Activated CD4-positive, alpha-beta T cell treated with anti-CD3 and anti-CD28 coated beads, Interleukin-2, amount 10 ng/mL, durations not matched to agents 7 days and 5 days (primary cell): Measurements from ENCODE around the gene LRP2BP. TPM values are rescaled to one million over a fixed set of nuclear protein-coding genes. Genes with fewer than 3 reads are reported as not detected.

Experiments
- CTCF ChIA-PET: fragments of 350-600 bp; sonication (Branson Sonifier 250); formaldehyde crosslinking; loops from one replicate; lab custom pipeline; 2021; ENCODE audit warnings: antibody characterized with exemption; lab: Charles Lee
- POLR2A ChIA-PET: fragments of 350-600 bp; sonication (Branson Sonifier 250); formaldehyde crosslinking; loops from one replicate; lab custom pipeline; 2021; ENCODE audit warnings: antibody characterized with exemption; lab: Charles Lee
- DNase-seq: peaks from one replicate; pipeline ENCODE4 v3.0.0-alpha.2; 2020
- H3K27ac Mint-ChIP-seq: one replicate; pipeline ENCODE4 v1.8.0; 2021; ENCODE audit warnings: mild to moderate bottlenecking, moderate library complexity, mixed read lengths
- H3K27me3 Mint-ChIP-seq: one replicate; pipeline ENCODE4 v1.8.0; 2021; ENCODE audit warnings: mixed read lengths
- H3K36me3 Mint-ChIP-seq: one replicate; pipeline ENCODE4 v1.8.0; 2021; ENCODE audit warnings: low read depth, mixed read lengths
- H3K4me1 Mint-ChIP-seq: one replicate; pipeline ENCODE4 v1.8.0; 2021; ENCODE audit warnings: mixed read lengths
- H3K4me3 Mint-ChIP-seq: one replicate; pipeline ENCODE4 v1.8.0; 2021; ENCODE audit warnings: mild to moderate bottlenecking, moderate library complexity, mixed read lengths
- H3K9me3 Mint-ChIP-seq: one replicate; pipeline ENCODE4 v1.8.0; 2021; ENCODE audit warnings: mixed read lengths
- total RNA-seq, 2 experiments: library from RNA; stranded (reverse); gene quantifications; one replicate each; pipeline ENCODE4 v1.2.3, GENCODE V29; 2021

LRP2BP gene
- total RNA-seq, 2 experiments from 2014 or later = 0.73 to 0.79 TPM

DNA sequence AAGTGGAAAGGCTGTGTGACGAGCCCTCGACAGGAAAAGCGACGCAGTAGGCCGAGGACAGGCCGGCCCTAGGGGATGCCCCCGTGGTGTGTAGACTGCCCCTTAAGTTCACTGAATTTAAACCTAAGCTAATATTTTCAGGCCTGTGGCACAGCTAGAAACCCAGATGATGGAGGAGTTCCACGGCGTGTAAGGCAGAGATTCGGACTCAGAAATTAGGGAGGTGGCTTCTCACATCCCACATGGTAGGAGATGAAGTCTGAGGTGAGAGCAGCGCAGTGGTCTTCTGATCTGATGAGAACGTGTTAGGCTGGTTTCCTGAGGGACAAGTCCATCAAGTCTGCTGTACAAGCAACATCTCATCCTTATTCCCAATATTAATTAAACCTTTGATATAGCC lies 7.8 kb downstream of the LRP2BP start:
- Mint-ChIP-seq H3K27ac (no peak overlapping the region), H3K27me3 (peaks cover 2% of the 10 kb centered on the region), H3K4me3 (no peak overlapping the region), H3K4me1 (peaks cover 25% of the 10 kb centered on the region), H3K9me3 (no peaks in the 10 kb centered on the region), H3K36me3 (peaks cover 5% of the 10 kb centered on the region)
- ChIA-PET POLR2A (no interaction called here), CTCF (no interaction called here)
- no peak for DNase-seq

DNA sequence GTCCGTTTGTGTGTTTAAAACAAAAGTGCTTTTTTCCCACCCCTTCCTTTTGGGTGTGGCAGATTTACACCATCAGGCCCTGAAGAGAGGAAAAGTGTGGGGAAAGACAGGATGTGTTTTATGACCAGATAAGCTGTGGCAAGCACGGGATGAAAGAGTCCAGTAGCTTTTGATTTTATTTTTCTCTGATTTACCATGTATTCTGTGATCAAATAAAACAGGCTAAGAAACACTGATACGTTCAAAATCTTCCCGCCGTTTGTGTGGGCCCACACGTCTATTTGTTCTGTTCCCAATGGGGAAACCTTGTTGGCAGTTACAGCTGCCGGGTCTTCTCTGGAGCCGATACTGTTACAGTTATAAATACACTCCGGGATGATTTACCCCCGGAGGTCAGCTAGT lies 10.8 kb downstream of the LRP2BP start:
- peaks cover 9% of the 10 kb centered on the region for H3K9me3 Mint-ChIP-seq
- CTCF ChIA-PET = no interaction called here
- peaks cover 6% of the 10 kb centered on the region for H3K36me3 Mint-ChIP-seq
- H3K4me3 Mint-ChIP-seq = peak overlapping the region; percentile 10
- H3K27ac Mint-ChIP-seq = peak overlapping the region; percentile 72
- DNase-seq = no peak
- H3K27me3 Mint-ChIP-seq = peaks cover 4% of the 10 kb centered on the region
- H3K4me1 Mint-ChIP-seq = peaks cover 24% of the 10 kb centered on the region
- POLR2A ChIA-PET = no interaction called here

DNA sequence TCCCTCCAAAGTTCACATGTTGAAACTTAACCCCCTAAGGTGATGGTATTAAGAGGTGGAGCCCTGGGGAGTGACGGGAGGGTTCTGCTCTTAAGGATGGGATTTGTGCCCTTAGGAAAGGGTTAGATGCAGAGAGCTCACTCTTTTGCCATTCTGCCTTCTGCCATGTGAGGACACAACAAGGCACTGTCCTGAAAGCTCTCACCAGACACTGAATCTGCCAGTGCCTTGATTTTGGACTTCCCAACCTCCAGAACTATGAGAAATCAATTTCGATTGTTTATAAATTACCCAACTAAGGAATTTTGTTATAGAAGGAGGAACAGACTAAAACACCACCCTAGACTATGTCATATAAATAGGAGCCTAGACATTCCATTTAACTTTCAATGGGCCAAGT lies 11.7 kb downstream of the LRP2BP start:
- no peak for DNase-seq
- Mint-ChIP-seq H3K4me1 (peaks cover 24% of the 10 kb centered on the region), H3K27me3 (peaks cover 4% of the 10 kb centered on the region), H3K9me3 (peaks cover 9% of the 10 kb centered on the region), H3K27ac (no peak overlapping the region), H3K4me3 (no peak overlapping the region), H3K36me3 (peaks cover 6% of the 10 kb centered on the region)
- ChIA-PET CTCF (interaction anchor here (1.8 kb wide), 1 partner anchor 10 kb away, joined by 6 read pairs; no protein-coding TSS in a partner anchor), POLR2A (no interaction called here)

DNA sequence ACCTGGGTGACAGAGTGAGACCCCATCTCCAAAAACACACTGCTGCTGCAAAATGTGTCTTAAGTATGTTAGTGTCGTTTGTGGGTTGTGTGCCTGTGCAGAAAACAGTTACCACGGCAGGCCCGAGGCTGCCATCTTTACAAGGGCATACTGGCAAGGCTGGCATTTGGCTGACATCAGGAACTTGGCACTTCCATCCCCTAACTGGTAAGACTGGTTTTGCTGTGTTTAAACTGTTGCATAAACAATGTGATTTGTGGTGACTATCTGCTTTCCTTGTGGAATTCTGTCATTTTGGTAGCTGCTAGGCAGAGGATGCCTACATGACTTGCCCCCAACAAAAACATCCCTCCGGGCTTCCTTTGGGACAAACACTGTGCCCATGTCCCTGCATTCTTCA lies 12.3 kb downstream of the LRP2BP start:
- POLR2A ChIA-PET = no interaction called here

DNA sequence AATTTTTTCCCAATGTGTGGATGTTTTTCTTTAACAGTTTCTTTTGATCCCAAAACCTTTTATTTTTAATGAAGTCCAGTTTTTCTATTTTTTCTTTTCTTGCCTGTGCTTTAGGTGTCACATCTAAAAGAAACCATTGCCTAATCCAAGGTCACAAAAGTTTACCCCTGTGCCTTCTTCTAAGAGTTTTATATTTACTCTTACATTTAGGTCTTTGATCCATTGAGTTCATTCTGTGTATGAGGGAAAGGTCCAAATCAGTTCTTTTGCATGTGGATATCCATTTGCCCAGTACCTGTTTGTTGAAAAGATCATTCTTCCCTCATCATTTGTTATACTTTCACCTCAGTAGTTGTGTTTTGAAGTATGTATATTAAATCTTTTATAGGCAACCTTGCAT lies 13.0 kb downstream of the LRP2BP start:
- CTCF ChIA-PET = interaction anchor here (1.8 kb wide), 1 partner anchor 12 kb away, joined by 6 read pairs; no protein-coding TSS in a partner anchor
- POLR2A ChIA-PET = no interaction called here
- peaks cover 9% of the 10 kb centered on the region for H3K9me3 Mint-ChIP-seq
- peaks cover 4% of the 10 kb centered on the region for H3K27me3 Mint-ChIP-seq
- peaks cover 24% of the 10 kb centered on the region for H3K4me1 Mint-ChIP-seq
- no peak overlapping the region for H3K27ac Mint-ChIP-seq
- no peak for DNase-seq
- H3K4me3 Mint-ChIP-seq = no peak overlapping the region
- H3K36me3 Mint-ChIP-seq = peaks cover 6% of the 10 kb centered on the region

More for the DNA sequence above, 12.3 kb downstream of the LRP2BP start:
- H3K4me3 Mint-ChIP-seq = no peak overlapping the region
- H3K4me1 Mint-ChIP-seq = peaks cover 24% of the 10 kb centered on the region
- peaks cover 6% of the 10 kb centered on the region for H3K36me3 Mint-ChIP-seq
- DNase-seq = no peak
- H3K27me3 Mint-ChIP-seq = peaks cover 4% of the 10 kb centered on the region
- H3K9me3 Mint-ChIP-seq = peaks cover 9% of the 10 kb centered on the region
- CTCF ChIA-PET = interaction anchor here (1.8 kb wide), 1 partner anchor 11 kb away, joined by 6 read pairs; no protein-coding TSS in a partner anchor
- H3K27ac Mint-ChIP-seq = no peak overlapping the region

DNA sequence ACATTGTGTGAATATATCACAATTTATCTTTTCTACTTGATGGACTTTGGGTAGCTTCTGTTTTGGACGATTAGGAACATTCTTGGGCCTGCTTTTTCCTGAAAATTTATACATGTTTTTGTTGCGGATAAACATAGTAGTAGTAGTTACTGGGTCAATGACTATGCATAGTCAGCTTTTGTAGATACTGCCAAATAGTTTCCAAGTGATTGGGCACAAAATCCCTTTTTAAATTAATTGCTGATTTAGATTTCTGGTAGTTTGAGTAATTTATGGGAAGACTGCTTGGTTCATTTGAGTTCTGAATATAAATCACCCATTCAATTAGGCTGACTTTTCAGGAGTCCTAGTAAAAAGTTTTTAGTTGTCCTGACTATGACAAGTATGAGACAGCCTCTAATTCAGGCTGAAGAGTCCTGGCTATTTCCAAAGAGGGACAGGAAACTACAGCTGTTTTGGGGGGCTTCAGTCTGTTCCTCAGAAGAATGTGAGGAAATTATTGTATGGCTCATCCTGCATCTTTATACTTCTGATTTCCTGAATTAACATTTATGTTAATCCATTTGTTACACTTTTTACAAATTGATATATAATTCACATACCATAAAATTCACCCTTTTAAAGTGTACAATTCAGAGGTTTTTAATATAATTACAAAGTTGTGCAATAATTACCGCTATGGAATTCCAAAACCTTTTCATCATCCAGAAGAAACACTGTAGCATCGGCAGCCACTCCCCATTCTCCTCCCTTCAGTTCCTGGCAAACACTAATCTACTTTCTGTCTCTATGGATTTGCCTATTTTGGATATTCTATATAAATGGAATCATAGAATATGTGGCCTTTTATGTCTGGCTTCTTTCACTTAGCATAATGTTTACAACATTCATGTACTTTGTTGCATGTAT lies 14.2 kb downstream of the LRP2BP start:
- ChIA-PET POLR2A (no interaction called here), CTCF (no interaction called here)
- DNase-seq = no peak
- H3K27ac Mint-ChIP-seq = no peak overlapping the region
- H3K9me3 Mint-ChIP-seq = peaks cover 9% of the 10 kb centered on the region
- H3K4me1 Mint-ChIP-seq = peaks cover 24% of the 10 kb centered on the region
- H3K36me3 Mint-ChIP-seq = peaks cover 6% of the 10 kb centered on the region
- H3K4me3 Mint-ChIP-seq = no peak overlapping the region
- peaks cover 4% of the 10 kb centered on the region for H3K27me3 Mint-ChIP-seq

DNA sequence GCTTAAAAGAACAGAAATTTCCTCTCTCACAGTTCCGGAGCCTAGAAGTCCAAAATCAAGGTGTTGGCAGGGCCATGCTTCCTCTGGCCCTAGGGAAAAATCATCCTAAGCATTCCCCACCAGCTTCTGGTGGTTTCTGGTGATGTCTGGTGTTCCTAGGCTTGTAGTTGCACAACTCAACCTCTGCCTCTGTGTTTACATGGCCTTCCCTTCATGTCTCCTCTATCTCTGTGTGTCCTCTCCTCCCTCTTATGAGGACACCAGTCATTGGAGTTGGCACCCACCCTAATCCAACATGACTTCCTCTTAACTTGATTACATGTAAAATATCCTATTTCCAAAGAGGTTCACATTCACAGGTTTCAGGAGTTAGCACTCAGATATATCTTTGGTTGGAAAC lies 15.4 kb downstream of the LRP2BP start:
- peaks cover 6% of the 10 kb centered on the region for H3K36me3 Mint-ChIP-seq
- H3K27me3 Mint-ChIP-seq = peaks cover 4% of the 10 kb centered on the region
- H3K4me1 Mint-ChIP-seq = peaks cover 15% of the 10 kb centered on the region
- H3K27ac Mint-ChIP-seq = no peak overlapping the region
- peaks cover 9% of the 10 kb centered on the region for H3K9me3 Mint-ChIP-seq
- POLR2A ChIA-PET = no interaction called here
- CTCF ChIA-PET = interaction anchor here (0.6 to 1.0 kb wide), 2 partner anchors 23 to 30 kb away, joined by 3 read pairs; no protein-coding TSS in a partner anchor
- no peak overlapping the region for H3K4me3 Mint-ChIP-seq
- no peak for DNase-seq

DNA sequence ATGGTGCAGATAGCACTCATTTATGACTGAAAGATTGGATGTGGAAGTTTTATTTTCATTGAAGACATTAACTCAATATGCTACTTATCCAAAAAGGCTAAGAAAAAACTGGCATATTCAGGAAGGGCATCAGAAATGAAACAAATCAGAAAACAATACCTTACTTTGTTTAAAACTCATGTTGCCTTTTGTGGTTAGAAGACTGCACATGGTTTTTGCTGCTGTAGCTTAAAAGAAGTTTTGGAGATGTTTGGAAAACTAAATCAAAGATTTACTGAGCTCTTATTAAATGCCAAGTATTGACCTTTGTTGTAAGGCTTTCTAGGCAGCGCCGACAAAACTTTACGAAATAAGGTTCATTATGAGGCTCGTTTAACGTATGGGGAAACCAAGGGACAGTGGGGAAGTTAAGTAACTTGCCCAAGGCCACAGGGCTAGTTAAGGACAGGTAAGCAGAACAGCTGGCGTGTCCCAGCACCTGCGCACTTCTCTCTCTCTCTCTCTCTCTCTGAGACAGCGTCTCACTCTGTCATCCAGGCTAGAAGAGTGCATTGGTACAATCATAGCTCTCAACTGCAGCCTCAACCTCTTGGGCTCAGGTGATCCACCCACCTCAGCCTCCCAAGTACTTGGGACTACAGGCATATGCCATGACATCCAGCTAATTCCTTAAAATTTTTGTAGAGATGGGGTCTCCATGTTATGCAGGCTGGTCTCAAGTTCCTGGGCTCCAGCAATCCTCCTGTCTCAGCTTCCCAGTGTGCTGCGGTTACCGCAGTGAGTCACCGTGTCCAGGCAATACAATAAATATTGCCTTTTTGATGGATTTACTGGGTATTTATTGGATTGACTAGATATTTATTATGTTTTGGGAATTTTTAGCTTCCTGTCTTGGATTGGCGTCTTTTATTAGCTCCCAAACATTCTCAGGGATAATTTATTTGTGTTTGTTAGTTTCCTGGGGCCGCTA lies 16.1 kb downstream of the LRP2BP start:
- no peak overlapping the region for H3K4me3 Mint-ChIP-seq
- CTCF ChIA-PET = interaction anchor here (1.0 kb wide), 1 partner anchor 22 kb away, joined by 3 read pairs; no protein-coding TSS in a partner anchor

DNA sequence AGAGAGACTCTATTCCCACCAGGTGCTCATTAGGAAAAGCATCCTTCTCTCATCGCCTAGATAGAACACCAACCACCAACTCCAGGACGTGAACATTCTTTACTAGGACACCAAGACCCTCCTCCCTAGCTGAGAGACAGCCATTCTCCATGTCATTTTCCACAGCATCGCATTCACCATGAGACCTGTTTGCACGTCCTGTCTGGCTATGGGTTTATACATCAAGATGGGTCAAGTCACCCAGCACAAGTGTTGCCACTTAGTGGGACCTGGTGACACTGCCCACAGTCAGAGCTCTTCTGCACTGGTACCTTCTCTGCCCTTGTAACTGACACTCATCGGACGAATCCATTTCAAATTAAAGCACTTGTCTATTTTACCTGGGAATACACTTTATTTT lies 17.5 kb downstream of the LRP2BP start:
- CTCF ChIA-PET = no interaction called here
- Mint-ChIP-seq H3K9me3 (peaks cover 9% of the 10 kb centered on the region), H3K4me3 (no peak overlapping the region), H3K27ac (no peak overlapping the region), H3K4me1 (no peaks in the 10 kb centered on the region), H3K36me3 (peaks cover 1% of the 10 kb centered on the region), H3K27me3 (peaks cover 2% of the 10 kb centered on the region)
- POLR2A ChIA-PET = no interaction called here
- DNase-seq = no peak

More for the DNA sequence above, 16.1 kb downstream of the LRP2BP start:
- Mint-ChIP-seq H3K27me3 (peaks cover 4% of the 10 kb centered on the region), H3K4me1 (peaks cover 8% of the 10 kb centered on the region), H3K27ac (no peak overlapping the region), H3K9me3 (peaks cover 9% of the 10 kb centered on the region), H3K36me3 (peaks cover 6% of the 10 kb centered on the region)
- POLR2A ChIA-PET = no interaction called here
- no peak for DNase-seq

DNA sequence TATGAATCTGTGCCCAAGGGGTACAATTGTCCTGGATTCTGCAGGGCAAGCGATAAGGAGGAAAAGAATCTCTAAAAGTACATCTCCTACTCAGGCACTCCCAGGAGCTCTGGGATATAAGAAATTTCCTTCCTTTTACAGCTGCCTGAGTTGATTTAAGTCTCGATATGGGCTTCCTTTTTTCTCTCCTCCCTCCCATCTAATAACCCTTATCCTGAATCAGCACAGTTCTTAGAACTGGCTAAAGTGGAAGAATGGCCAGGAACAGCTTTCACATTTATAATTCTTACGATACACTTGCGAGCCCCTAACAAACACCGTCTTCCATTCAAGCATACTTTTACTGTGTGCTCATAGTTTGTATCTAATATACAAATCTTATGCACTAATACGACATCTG lies 21.2 kb downstream of the LRP2BP start:
- H3K27ac Mint-ChIP-seq = no peak overlapping the region
- H3K27me3 Mint-ChIP-seq = no peaks in the 10 kb centered on the region
- ChIA-PET POLR2A (no interaction called here), CTCF (no interaction called here)
- DNase-seq = no peak
- no peak overlapping the region for H3K4me3 Mint-ChIP-seq
- H3K9me3 Mint-ChIP-seq = no peaks in the 10 kb centered on the region
- no peaks in the 10 kb centered on the region for H3K4me1 Mint-ChIP-seq
- no peaks in the 10 kb centered on the region for H3K36me3 Mint-ChIP-seq

DNA sequence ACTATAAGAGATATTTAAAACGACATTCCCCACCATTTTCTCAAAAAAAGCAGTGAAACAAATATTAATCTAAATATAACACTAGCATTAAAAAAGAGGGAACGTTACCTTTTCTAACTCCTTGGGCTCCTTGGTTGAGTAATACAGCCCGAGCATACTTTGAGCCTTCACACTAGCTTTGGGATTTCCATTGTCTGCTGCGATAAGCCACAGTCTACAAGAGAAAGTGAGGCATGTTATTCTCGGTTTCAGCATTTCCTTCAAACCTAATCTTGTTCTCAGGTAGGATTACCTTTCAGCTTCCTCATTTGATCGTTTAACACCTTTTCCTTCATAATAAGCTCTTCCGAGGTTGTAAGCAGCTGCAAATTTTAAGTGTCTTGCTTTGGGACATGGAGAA lies 21.7 kb downstream of the LRP2BP start:
- H3K4me3 Mint-ChIP-seq = no peak overlapping the region
- no peaks in the 10 kb centered on the region for H3K27me3 Mint-ChIP-seq
- H3K36me3 Mint-ChIP-seq = no peaks in the 10 kb centered on the region
- H3K4me1 Mint-ChIP-seq = no peaks in the 10 kb centered on the region
- POLR2A ChIA-PET = no interaction called here
- no peaks in the 10 kb centered on the region for H3K9me3 Mint-ChIP-seq
- DNase-seq = no peak
- CTCF ChIA-PET = interaction anchor here (0.9 kb wide), 1 partner anchor 12 kb away, joined by 3 read pairs; no protein-coding TSS in a partner anchor
- H3K27ac Mint-ChIP-seq = no peak overlapping the region

DNA sequence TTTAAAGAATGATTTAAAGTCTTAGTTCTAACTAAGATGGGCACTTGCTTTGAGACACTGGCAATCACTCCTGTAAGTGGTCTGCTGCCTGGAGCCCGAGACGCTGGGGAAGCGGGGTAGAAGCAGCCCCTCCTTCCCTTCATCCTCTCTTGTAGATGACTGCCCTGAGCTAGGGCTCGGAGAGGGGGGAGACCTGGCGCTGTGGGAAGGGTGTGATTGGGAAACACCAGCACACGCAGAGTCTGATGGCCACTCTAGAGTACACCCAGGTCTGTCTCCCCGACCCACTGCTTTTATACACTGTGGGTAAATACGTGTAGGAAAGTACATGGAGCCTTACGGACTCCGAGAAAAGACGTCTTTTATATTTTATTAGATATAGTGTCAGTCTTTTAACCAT lies 24.0 kb downstream of the LRP2BP start:
- H3K27ac Mint-ChIP-seq = no peak overlapping the region
- no peaks in the 10 kb centered on the region for H3K36me3 Mint-ChIP-seq
- POLR2A ChIA-PET = no interaction called here
- H3K27me3 Mint-ChIP-seq = no peaks in the 10 kb centered on the region
- H3K4me3 Mint-ChIP-seq = no peak overlapping the region
- no peaks in the 10 kb centered on the region for H3K4me1 Mint-ChIP-seq
- DNase-seq = no peak
- CTCF ChIA-PET = no interaction called here
- H3K9me3 Mint-ChIP-seq = no peaks in the 10 kb centered on the region
